CD4-positive, CD25-positive, alpha-beta regulatory T cell (primary cell): Measurements from ENCODE around the gene OSBPL3. TPM values are rescaled to one million over a fixed set of nuclear protein-coding genes. Genes with fewer than 3 reads are reported as not detected.
A peak's percentile ranks its signal among the peaks of the same experiment; 100 is the strongest.
"Not testable (repeated sequence)": the region's sequence is repeated elsewhere in the genome, so short reads cannot be mapped to it uniquely, and the experiment has no call there.

Source experiments
- ATAC-seq, 2 donors: fragments of 150-1000 bp; cut with Tn5 transposase; one replicate each; pipeline ENCODE4 v1.10.0; 2021; ENCODE audit warnings: low read depth in 2 of 2, moderate number of reproducible peaks in 2 of 2, moderate library complexity in 1 of 2
- DNase-seq, 3 donors: peaks; one replicate each; pipeline versions ENCODE4 v3.0.0 to v3.0.0-alpha.2; 2012 to 2022; ENCODE audit warnings: mixed read lengths in 1 of 3
- H3K27ac ChIP-seq: one replicate; pipeline ENCODE4 v1.7.0; 2013; ENCODE audit warnings: mild to moderate bottlenecking, low read length; ENCODE audit not compliant: insufficient read depth, poor library complexity, severe bottlenecking
- H3K27me3 ChIP-seq: one replicate; pipeline ENCODE4 v1.7.0; 2013; ENCODE audit warnings: low read length; ENCODE audit not compliant: control insufficient read depth, insufficient read depth
- H3K36me3 ChIP-seq: one replicate; pipeline ENCODE4 v1.7.0; 2013; ENCODE audit warnings: mild to moderate bottlenecking, low read length, moderate library complexity; ENCODE audit not compliant: control insufficient read depth, insufficient read depth
- H3K4me1 ChIP-seq: 2 replicates; pipeline ENCODE4 v1.7.0; 2013; ENCODE audit warnings: mild to moderate bottlenecking, low read length; ENCODE audit not compliant: insufficient read depth, control insufficient read depth, poor library complexity, severe bottlenecking
- H3K4me3 ChIP-seq: one replicate; pipeline ENCODE4 v1.7.0; 2013; ENCODE audit warnings: low read depth, mild to moderate bottlenecking, low read length, moderate library complexity
- H3K9me3 ChIP-seq, 2 experiments: 1 replicate in 1 of 2; 2 replicates in 1 of 2; pipeline ENCODE4 v1.7.0; 2013; ENCODE audit warnings: low read length in 2 of 2, mild to moderate bottlenecking in 1 of 2, moderate library complexity in 1 of 2; ENCODE audit not compliant: control insufficient read depth in 2 of 2
- H3K27ac Mint-ChIP-seq, 3 donors: one replicate each; pipeline ENCODE4 v1.8.0; 2020 to 2022; ENCODE audit warnings: mild to moderate bottlenecking in 3 of 3, mixed read lengths in 3 of 3, moderate library complexity in 2 of 3
- H3K27me3 Mint-ChIP-seq: one replicate; pipeline ENCODE4 v1.8.0; 2022; ENCODE audit warnings: mild to moderate bottlenecking, mixed read lengths
- H3K36me3 Mint-ChIP-seq: one replicate; pipeline ENCODE4 v1.8.0; 2020; ENCODE audit warnings: mixed read lengths
- H3K4me1 Mint-ChIP-seq, 4 donors: one replicate each; pipeline ENCODE4 v1.8.0; 2020 to 2022; ENCODE audit warnings: mixed read lengths in 4 of 4, mild to moderate bottlenecking in 1 of 4
- H3K4me3 Mint-ChIP-seq, 4 donors: one replicate each; pipeline ENCODE4 v1.8.0; 2020 to 2022; ENCODE audit warnings: mild to moderate bottlenecking in 4 of 4, mixed read lengths in 4 of 4, moderate library complexity in 3 of 4
- H3K9me3 Mint-ChIP-seq, 7 donors: one replicate each; pipeline ENCODE4 v1.8.0; 2020 to 2022; ENCODE audit warnings: mixed read lengths in 7 of 7, mild to moderate bottlenecking in 3 of 7, moderate library complexity in 2 of 7
- polyA plus RNA-seq, 4 donors: library from polyadenylated mRNA; unstranded; fragments of 300-500 nt; fragmentation: Illumina TruSeq; gene quantifications; one replicate each; pipeline ENCODE4 v1.2.3, GENCODE V29; 2021
- total RNA-seq: library from RNA; stranded (reverse); gene quantifications from one replicate; pipeline ENCODE4 v1.2.3, GENCODE V29; 2022

OSBPL3 gene
- total and polyA plus RNA-seq, 5 donors from 2014 or later, result 9.1 to 43.0 (median 14.3) TPM

GRCh38 chr7:24800667-24801066 is 179.3 kb downstream of the OSBPL3 start:
- Mint-ChIP-seq H3K27ac (no peak overlapping the region), H3K36me3 (peaks cover 55% of the 10 kb centered on the region), H3K9me3 (peaks cover 0 to 2% (median 0%) of the 10 kb centered on the region in 7 donors), H3K4me1 (peaks cover 7 to 15% (median 10%) of the 10 kb centered on the region in 4 donors), H3K27me3 (no peaks in the 10 kb centered on the region), H3K4me3 (no peak overlapping the region)
- no peak for ATAC-seq
- Histone ChIP-seq H3K9me3 (no peaks in the 10 kb centered on the region), H3K27me3 (no peaks in the 10 kb centered on the region), H3K4me1 (no peaks in the 10 kb centered on the region), H3K36me3 (peaks cover 50% of the 10 kb centered on the region), H3K4me3 (no peak overlapping the region), H3K27ac (no peak overlapping the region)
- peak in 1 of 3 donors; percentile 67 for DNase-seq

GRCh38 chr7:24800073-24800472 is 179.9 kb downstream of the OSBPL3 start:
- no peaks in the 10 kb centered on the region for H3K4me1 ChIP-seq
- H3K36me3 ChIP-seq, result peaks cover 50% of the 10 kb centered on the region
- H3K9me3 Mint-ChIP-seq, result peaks cover 0 to 2% (median 0%) of the 10 kb centered on the region in 7 donors
- H3K36me3 Mint-ChIP-seq, result peaks cover 55% of the 10 kb centered on the region
- peaks cover 7 to 15% (median 10%) of the 10 kb centered on the region in 4 donors for H3K4me1 Mint-ChIP-seq
- no peaks in the 10 kb centered on the region for H3K27me3 Mint-ChIP-seq
- no peak overlapping the region for H3K27ac ChIP-seq
- ATAC-seq, result no peak
- no peak overlapping the region for H3K4me3 ChIP-seq
- DNase-seq, result no peak
- no peaks in the 10 kb centered on the region for H3K27me3 ChIP-seq
- no peak overlapping the region for H3K4me3 Mint-ChIP-seq
- H3K9me3 ChIP-seq, result no peaks in the 10 kb centered on the region
- H3K27ac Mint-ChIP-seq, result no peak overlapping the region

GRCh38 chr7:24799506-24799905 is 180.5 kb downstream of the OSBPL3 start:
- no peaks in the 10 kb centered on the region for H3K27me3 ChIP-seq
- peaks cover 44% of the 10 kb centered on the region for H3K36me3 ChIP-seq
- Mint-ChIP-seq H3K36me3 (peaks cover 50% of the 10 kb centered on the region), H3K9me3 (peaks cover 0 to 2% (median 0%) of the 10 kb centered on the region in 7 donors), H3K4me3 (no peak overlapping the region), H3K4me1 (peaks cover 10 to 20% (median 14%) of the 10 kb centered on the region in 4 donors), H3K27ac (no peak overlapping the region), H3K27me3 (no peaks in the 10 kb centered on the region)
- ATAC-seq, result no peak
- no peaks in the 10 kb centered on the region for H3K9me3 ChIP-seq
- no peak overlapping the region for H3K4me3 ChIP-seq
- DNase-seq, result no peak
- no peaks in the 10 kb centered on the region for H3K4me1 ChIP-seq
- H3K27ac ChIP-seq, result no peak overlapping the region

GRCh38 chr7:24798261-24798660 is 181.7 kb downstream of the OSBPL3 start:
- DNase-seq (no peak), ATAC-seq (no peak)
- Histone ChIP-seq H3K27me3 (no peaks in the 10 kb centered on the region), H3K27ac (no peak overlapping the region), H3K36me3 (peaks cover 33% of the 10 kb centered on the region), H3K4me3 (no peak overlapping the region), H3K9me3 (no peaks in the 10 kb centered on the region), H3K4me1 (no peaks in the 10 kb centered on the region)
- peaks cover 41% of the 10 kb centered on the region for H3K36me3 Mint-ChIP-seq
- peaks cover 0 to 2% (median 0%) of the 10 kb centered on the region in 7 donors for H3K9me3 Mint-ChIP-seq
- H3K27ac Mint-ChIP-seq, result no peak overlapping the region
- no peak overlapping the region for H3K4me3 Mint-ChIP-seq
- H3K27me3 Mint-ChIP-seq, result no peaks in the 10 kb centered on the region
- H3K4me1 Mint-ChIP-seq, result peaks cover 16 to 28% (median 23%) of the 10 kb centered on the region in 4 donors

GRCh38 chr7:24797270-24797669 is 182.7 kb downstream of the OSBPL3 start:
- Mint-ChIP-seq H3K9me3 (peaks cover 0 to 2% (median 0%) of the 10 kb centered on the region in 7 donors), H3K27me3 (no peaks in the 10 kb centered on the region), H3K4me3 (no peak overlapping the region), H3K36me3 (peaks cover 34% of the 10 kb centered on the region), H3K4me1 (peaks cover 16 to 28% (median 23%) of the 10 kb centered on the region in 4 donors), H3K27ac (peak overlapping the region in 2 of 3 donors; percentile 26 to 50)
- H3K36me3 ChIP-seq, result peaks cover 24% of the 10 kb centered on the region
- H3K27ac ChIP-seq, result no peak overlapping the region
- H3K27me3 ChIP-seq, result no peaks in the 10 kb centered on the region
- ATAC-seq (no peak), DNase-seq (no peak)
- H3K4me3 ChIP-seq, result no peak overlapping the region
- no peaks in the 10 kb centered on the region for H3K9me3 ChIP-seq
- no peaks in the 10 kb centered on the region for H3K4me1 ChIP-seq

- Histone ChIP-seq H3K9me3 (no peaks in the 10 kb centered on the region), H3K4me3 (no peak overlapping the region), H3K27me3 (no peaks in the 10 kb centered on the region), H3K27ac (no peak overlapping the region), H3K36me3 (peaks cover 10% of the 10 kb centered on the region), H3K4me1 (no peaks in the 10 kb centered on the region)
- no peak for DNase-seq
- no peak for ATAC-seq
- H3K36me3 Mint-ChIP-seq, result peaks cover 18% of the 10 kb centered on the region
- peaks cover 11 to 24% (median 19%) of the 10 kb centered on the region in 4 donors for H3K4me1 Mint-ChIP-seq
- no peaks in the 10 kb centered on the region for H3K27me3 Mint-ChIP-seq
- no peak overlapping the region for H3K27ac Mint-ChIP-seq
- no peaks in the 10 kb centered on the region for H3K9me3 Mint-ChIP-seq
- no peak overlapping the region for H3K4me3 Mint-ChIP-seq
Observed at GRCh38 chr7:24795407-24795767, 184.6 kb downstream of the OSBPL3 start.

- not testable (repeated sequence) for H3K36me3 ChIP-seq, H3K9me3 ChIP-seq, ATAC-seq, H3K9me3 Mint-ChIP-seq, H3K27me3 ChIP-seq, H3K27ac ChIP-seq, H3K4me3 ChIP-seq, H3K4me1 ChIP-seq, DNase-seq, H3K27me3 Mint-ChIP-seq
- H3K4me1 Mint-ChIP-seq, result peaks cover 11 to 24% (median 17%) of the 10 kb centered on the region in 4 donors
- peak overlapping the region in 2 of 3 donors; percentile 52 to 55 for H3K27ac Mint-ChIP-seq
- peaks cover 18% of the 10 kb centered on the region for H3K36me3 Mint-ChIP-seq
- peak overlapping the region in 1 of 4 donors; percentile 11 for H3K4me3 Mint-ChIP-seq
Observed at GRCh38 chr7:24794751-24795406, 185.1 kb downstream of the OSBPL3 start.
